ENCODE measurements around the gene RBSN.

The RBSN gene

GRCh38 chr3:15063656-15064286 lies 35.2 kb downstream of the RBSN start:
- peak overlapping the region; percentile 66 for H3K4me3 ChIP-seq (ENCODE audit: low read depth, low read length)
- peak; percentile 13 for DNase-seq (ENCODE audit: low read depth)
- no peak for TF ChIP-seq CTCF (IDR thresholded peaks at IDR 0.05; ENCODE audit: insufficient read depth, low read depth, low read length, missing control alignments)

- H3K4me3 ChIP-seq (ENCODE audit: low read depth, low read length), result peak overlapping the region; percentile 66; the same call in 1 of the 2 replicates
- no peak for DNase-seq (ENCODE audit: low read depth)
- TF ChIP-seq CTCF (IDR thresholded peaks at IDR 0.05; ENCODE audit: insufficient read depth, low read depth, low read length, missing control alignments), result no peak
Measured at GRCh38 chr3:15063238-15063637, 35.7 kb downstream of the RBSN start.

- no peak for TF ChIP-seq CTCF (IDR thresholded peaks at IDR 0.05; ENCODE audit: insufficient read depth, low read depth, low read length, missing control alignments)
- no peak overlapping the region for H3K4me3 ChIP-seq (ENCODE audit: low read depth, low read length)
- no peak for DNase-seq (ENCODE audit: low read depth)
Measured at GRCh38 chr3:15060029-15060428, 38.9 kb downstream of the RBSN start.

- no peak overlapping the region for H3K4me3 ChIP-seq (ENCODE audit: low read depth, low read length)
- no peak for DNase-seq (ENCODE audit: low read depth)
- TF ChIP-seq CTCF (IDR thresholded peaks at IDR 0.05; ENCODE audit: insufficient read depth, low read depth, low read length, missing control alignments), result no peak
Measured at GRCh38 chr3:15056676-15057404, 42.1 kb downstream of the RBSN start.

GRCh38 chr3:15055019-15055557 lies 43.9 kb downstream of the RBSN start:
- no peak for TF ChIP-seq CTCF (IDR thresholded peaks at IDR 0.05; ENCODE audit: insufficient read depth, low read depth, low read length, missing control alignments)
- peak; percentile 73 for DNase-seq (ENCODE audit: low read depth)
- no peak overlapping the region for H3K4me3 ChIP-seq (ENCODE audit: low read depth, low read length)

GRCh38 chr3:15053541-15053940 lies 45.4 kb downstream of the RBSN start:
- H3K4me3 ChIP-seq (ENCODE audit: low read depth, low read length), result no peak overlapping the region
- TF ChIP-seq CTCF (IDR thresholded peaks at IDR 0.05; ENCODE audit: insufficient read depth, low read depth, low read length, missing control alignments), result no peak
- DNase-seq (ENCODE audit: low read depth), result no peak
